ENCODE data around the gene OVCH1. TPM values are rescaled to one million over a fixed set of nuclear protein-coding genes. Genes with fewer than 3 reads are reported as not detected.

OVCH1 gene
- total RNA-seq, 2 donors from 2014 or later = 0.13 to 0.73 TPM

DNA sequence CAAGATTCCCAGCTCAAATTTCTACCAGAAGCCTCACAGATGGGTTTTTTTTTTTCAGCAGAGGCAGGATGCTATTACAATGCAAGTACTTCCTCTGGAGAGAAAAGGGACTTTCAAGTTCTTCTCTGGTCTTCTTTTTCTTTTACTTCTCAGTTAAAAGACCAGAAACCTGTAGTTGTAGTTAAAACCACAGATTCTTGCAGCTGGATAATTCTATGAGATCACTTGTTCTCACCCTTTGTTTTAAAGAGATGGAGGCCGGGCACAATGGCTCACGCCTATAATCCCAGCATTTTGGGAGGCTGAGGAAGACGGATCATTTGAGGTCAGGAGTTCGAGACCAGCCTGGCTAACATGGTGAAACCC, 47.6 kb upstream of the OVCH1 start:
- Histone ChIP-seq H3K4me1 (ENCODE audit: control insufficient read depth, insufficient read depth, low read length) (no peaks in the 10 kb centered on the region), H3K4me3 (ENCODE audit: low read length) (no peak overlapping the region), H3K9me3 (ENCODE audit: control insufficient read depth, low read length) (no peaks in the 10 kb centered on the region), H3K36me3 (ENCODE audit: control insufficient read depth, insufficient read depth, low read length) (peaks cover 6% of the 10 kb centered on the region), H3K27me3 (ENCODE audit: control insufficient read depth, insufficient read depth, low read length, poor library complexity, severe bottlenecking) (no peaks in the 10 kb centered on the region), H3K27ac (ENCODE audit: low read depth, low read length) (no peak overlapping the region), H3K9ac (ENCODE audit: extremely low read depth, low read length, poor library complexity, severe bottlenecking) (no peak overlapping the region)
- Mint-ChIP-seq H3K27ac (no peak overlapping the region), H3K4me1 (peaks cover 33% of the 10 kb centered on the region), H3K36me3 (ENCODE audit: low read depth) (peaks cover 19% of the 10 kb centered on the region), H3K9me3 (peaks cover 6% of the 10 kb centered on the region), H3K4me3 (no peak overlapping the region), H3K27me3 (ENCODE audit: insufficient read depth) (no peaks in the 10 kb centered on the region)
- no peak for DNase-seq
- WGBS, 2 experiments (ENCODE audit: insufficient coverage in 1 of 2, insufficient read length in 1 of 2) = 94 to 95% methylated on average over 4 of the region's 4 CpGs
- TF ChIP-seq, protein P1, sequence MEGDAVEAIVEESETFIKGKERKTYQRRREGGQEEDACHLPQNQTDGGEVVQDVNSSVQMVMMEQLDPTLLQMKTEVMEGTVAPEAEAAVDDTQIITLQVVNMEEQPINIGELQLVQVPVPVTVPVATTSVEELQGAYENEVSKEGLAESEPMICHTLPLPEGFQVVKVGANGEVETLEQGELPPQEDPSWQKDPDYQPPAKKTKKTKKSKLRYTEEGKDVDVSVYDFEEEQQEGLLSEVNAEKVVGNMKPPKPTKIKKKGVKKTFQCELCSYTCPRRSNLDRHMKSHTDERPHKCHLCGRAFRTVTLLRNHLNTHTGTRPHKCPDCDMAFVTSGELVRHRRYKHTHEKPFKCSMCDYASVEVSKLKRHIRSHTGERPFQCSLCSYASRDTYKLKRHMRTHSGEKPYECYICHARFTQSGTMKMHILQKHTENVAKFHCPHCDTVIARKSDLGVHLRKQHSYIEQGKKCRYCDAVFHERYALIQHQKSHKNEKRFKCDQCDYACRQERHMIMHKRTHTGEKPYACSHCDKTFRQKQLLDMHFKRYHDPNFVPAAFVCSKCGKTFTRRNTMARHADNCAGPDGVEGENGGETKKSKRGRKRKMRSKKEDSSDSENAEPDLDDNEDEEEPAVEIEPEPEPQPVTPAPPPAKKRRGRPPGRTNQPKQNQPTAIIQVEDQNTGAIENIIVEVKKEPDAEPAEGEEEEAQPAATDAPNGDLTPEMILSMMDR (conservative IDR thresholded peaks at IDR 0.05) = no peak

DNA sequence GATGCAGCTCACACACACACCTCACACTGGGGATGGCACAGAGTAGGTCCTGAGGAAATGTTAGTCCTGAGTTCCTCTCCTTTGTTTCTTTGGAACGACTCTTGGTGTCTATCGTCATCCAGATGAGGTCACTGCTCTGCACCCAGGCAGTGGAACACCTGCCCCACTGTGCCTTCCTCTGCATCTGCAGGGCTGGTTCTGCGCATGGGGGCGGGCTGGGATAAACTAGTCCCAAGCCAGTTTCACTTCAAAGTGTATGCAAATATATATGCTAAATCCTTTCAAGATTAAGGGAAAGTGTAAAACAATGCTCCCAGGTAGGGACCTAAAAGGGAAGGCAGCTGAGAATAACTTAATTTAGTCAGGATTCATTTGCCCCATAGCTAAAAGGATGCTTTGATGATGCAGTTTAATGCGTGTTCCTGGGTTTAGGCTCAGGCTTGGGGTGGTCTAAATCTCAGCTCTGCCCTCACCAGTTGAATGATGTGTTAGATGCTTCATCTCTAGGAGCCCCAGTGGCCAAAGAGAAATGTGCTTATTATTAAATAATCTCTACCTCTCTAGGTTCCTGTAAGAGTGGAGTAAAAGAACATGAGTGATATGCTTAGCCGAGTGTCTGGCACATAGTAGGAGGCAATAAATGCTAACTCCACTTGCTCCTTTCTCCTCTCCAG, 47.1 kb upstream of the OVCH1 start:
- Histone ChIP-seq H3K4me1 (ENCODE audit: control insufficient read depth, insufficient read depth, low read length) (no peaks in the 10 kb centered on the region), H3K9ac (ENCODE audit: extremely low read depth, low read length, poor library complexity, severe bottlenecking) (no peak overlapping the region), H3K27ac (ENCODE audit: low read depth, low read length) (no peak overlapping the region), H3K9me3 (ENCODE audit: control insufficient read depth, low read length) (no peaks in the 10 kb centered on the region), H3K4me3 (ENCODE audit: low read length) (no peak overlapping the region), H3K27me3 (ENCODE audit: control insufficient read depth, insufficient read depth, low read length, poor library complexity, severe bottlenecking) (no peaks in the 10 kb centered on the region), H3K36me3 (ENCODE audit: control insufficient read depth, insufficient read depth, low read length) (peaks cover 6% of the 10 kb centered on the region)
- Mint-ChIP-seq H3K27ac (no peak overlapping the region), H3K9me3 (peaks cover 6% of the 10 kb centered on the region), H3K4me3 (no peak overlapping the region), H3K27me3 (ENCODE audit: insufficient read depth) (no peaks in the 10 kb centered on the region), H3K4me1 (peaks cover 33% of the 10 kb centered on the region), H3K36me3 (ENCODE audit: low read depth) (peaks cover 19% of the 10 kb centered on the region)
- TF ChIP-seq, protein P1 (conservative IDR thresholded peaks at IDR 0.05) = peak; percentile 28
- 93 to 100% methylated on average over 4 to 6 of the region's 6 CpGs for WGBS, 2 experiments (ENCODE audit: insufficient coverage in 1 of 2, insufficient read length in 1 of 2)
- no peak for DNase-seq

DNA sequence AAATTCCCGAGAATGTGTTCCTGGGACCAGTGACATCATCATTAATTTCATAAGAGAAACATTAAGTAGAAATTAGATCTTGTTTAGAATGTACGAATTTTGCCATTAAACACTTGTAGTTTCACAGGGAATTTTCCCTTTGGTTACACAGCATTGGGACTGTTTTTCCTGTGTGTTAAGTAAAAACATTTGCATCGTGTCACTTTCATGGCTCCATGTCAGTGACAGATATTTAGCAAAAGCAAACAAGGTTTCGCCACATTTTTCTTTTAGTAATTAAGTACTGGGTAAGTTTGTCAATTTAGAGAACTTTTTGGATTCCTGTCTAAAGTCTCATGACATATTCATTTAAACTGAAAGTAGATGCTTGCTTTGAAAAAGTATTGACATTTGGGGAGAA, 45.5 kb upstream of the OVCH1 start:
- 91 to 100% methylated on average over 3 to 4 of the region's 4 CpGs for WGBS, 2 experiments (ENCODE audit: insufficient coverage in 1 of 2, insufficient read length in 1 of 2)
- Mint-ChIP-seq H3K27me3 (ENCODE audit: insufficient read depth) (no peaks in the 10 kb centered on the region), H3K27ac (no peak overlapping the region), H3K4me3 (no peak overlapping the region), H3K9me3 (peaks cover 2% of the 10 kb centered on the region), H3K4me1 (peaks cover 33% of the 10 kb centered on the region), H3K36me3 (ENCODE audit: low read depth) (peaks cover 14% of the 10 kb centered on the region)
- no peaks in the 10 kb centered on the region for H3K4me1 ChIP-seq (ENCODE audit: control insufficient read depth, insufficient read depth, low read length)
- H3K9me3 ChIP-seq (ENCODE audit: control insufficient read depth, low read length) = no peaks in the 10 kb centered on the region
- no peak for DNase-seq
- TF ChIP-seq, protein P1 (conservative IDR thresholded peaks at IDR 0.05) = no peak
- no peak overlapping the region for H3K4me3 ChIP-seq (ENCODE audit: low read length)
- no peak overlapping the region for H3K27ac ChIP-seq (ENCODE audit: low read depth, low read length)
- H3K36me3 ChIP-seq (ENCODE audit: control insufficient read depth, insufficient read depth, low read length) = no peaks in the 10 kb centered on the region
- H3K27me3 ChIP-seq (ENCODE audit: control insufficient read depth, insufficient read depth, low read length, poor library complexity, severe bottlenecking) = no peaks in the 10 kb centered on the region
- no peak overlapping the region for H3K9ac ChIP-seq (ENCODE audit: extremely low read depth, low read length, poor library complexity, severe bottlenecking)

Data from endodermal cell (in vitro differentiated cells).